Measurements from ENCODE around the gene LRSAM1. TPM values are rescaled to one million over a fixed set of nuclear protein-coding genes. Genes with fewer than 3 reads are reported as not detected.

LRSAM1 gene
- total RNA-seq, 3 donors from 2014 or later, result 11.7 to 21.3 (median 17.9) TPM

- H3K4me3 ChIP-seq, result no peak overlapping the region
- H3K27ac ChIP-seq, result peak overlapping the region; percentile 73 to 92
- DNase-seq (ENCODE audit: low spot score in 2 of 2), result no peak
- intact Hi-C loops (cut with DNase I; ENCODE audit: low total_unique reads), result no loop called here
- H3K9me3 ChIP-seq, result no peaks in the 10 kb centered on the region
- H3K27me3 ChIP-seq, result no peaks in the 10 kb centered on the region
- H3K36me3 ChIP-seq, result no peaks in the 10 kb centered on the region
- peaks cover 14 to 53% of the 10 kb centered on the region in 2 donors for H3K4me1 ChIP-seq
- TF ChIP-seq POLR2A (IDR thresholded peaks at IDR 0.05), result no peak
- no peak for TF ChIP-seq CTCF (IDR thresholded peaks at IDR 0.05)
- no peak for TF ChIP-seq POLR2AphosphoS5 (IDR thresholded peaks at IDR 0.05)
Observed at GRCh38 chr9:127537014-127537413, 85.7 kb downstream of the LRSAM1 start.

- H3K27me3 ChIP-seq, result no peaks in the 10 kb centered on the region
- no peak for TF ChIP-seq POLR2AphosphoS5 (IDR thresholded peaks at IDR 0.05)
- no peak for TF ChIP-seq CTCF (IDR thresholded peaks at IDR 0.05)
- TF ChIP-seq POLR2A (IDR thresholded peaks at IDR 0.05), result no peak
- no peaks in the 10 kb centered on the region for H3K36me3 ChIP-seq
- H3K27ac ChIP-seq, result peak overlapping the region; percentile 49 to 73
- intact Hi-C loops (cut with DNase I; ENCODE audit: low total_unique reads), result no loop called here
- DNase-seq (ENCODE audit: low spot score in 2 of 2), result no peak
- H3K4me1 ChIP-seq, result peaks cover 20 to 60% of the 10 kb centered on the region in 2 donors
- H3K9me3 ChIP-seq, result no peaks in the 10 kb centered on the region
- H3K4me3 ChIP-seq, result no peak overlapping the region
Observed at GRCh38 chr9:127537792-127538191, 86.5 kb downstream of the LRSAM1 start.

GRCh38 chr9:127538849-127539258, 87.5 kb downstream of the LRSAM1 start:
- no peak for DNase-seq (ENCODE audit: low spot score in 2 of 2)
- H3K36me3 ChIP-seq, result no peaks in the 10 kb centered on the region
- peaks cover 20 to 71% of the 10 kb centered on the region in 2 donors for H3K4me1 ChIP-seq
- TF ChIP-seq CTCF (IDR thresholded peaks at IDR 0.05), result no peak
- no peak for TF ChIP-seq POLR2A (IDR thresholded peaks at IDR 0.05)
- TF ChIP-seq POLR2AphosphoS5 (IDR thresholded peaks at IDR 0.05), result no peak
- peak overlapping the region; percentile 88 to 95 for H3K27ac ChIP-seq
- intact Hi-C loops (cut with DNase I; ENCODE audit: low total_unique reads), result no loop called here
- no peak overlapping the region for H3K4me3 ChIP-seq
- H3K9me3 ChIP-seq, result no peaks in the 10 kb centered on the region
- no peaks in the 10 kb centered on the region for H3K27me3 ChIP-seq

- no peak for TF ChIP-seq POLR2A (IDR thresholded peaks at IDR 0.05)
- no peak for TF ChIP-seq POLR2AphosphoS5 (IDR thresholded peaks at IDR 0.05)
- no peak for TF ChIP-seq CTCF (IDR thresholded peaks at IDR 0.05)
- H3K9me3 ChIP-seq, result no peaks in the 10 kb centered on the region
- no peaks in the 10 kb centered on the region for H3K27me3 ChIP-seq
- intact Hi-C loops (cut with DNase I; ENCODE audit: low total_unique reads), result no loop called here
- peak overlapping the region; percentile 88 to 95 for H3K27ac ChIP-seq
- H3K4me1 ChIP-seq, result peaks cover 20 to 76% of the 10 kb centered on the region in 2 donors
- DNase-seq (ENCODE audit: low spot score in 2 of 2), result no peak
- no peaks in the 10 kb centered on the region for H3K36me3 ChIP-seq
- H3K4me3 ChIP-seq, result peak overlapping the region in 1 of 3 donors; percentile 9
Observed at GRCh38 chr9:127539259-127539981, 88.1 kb downstream of the LRSAM1 start.

- peak; percentile 74 to 87 for DNase-seq (ENCODE audit: low spot score in 2 of 2)
- Histone ChIP-seq H3K27ac (peak overlapping the region; percentile 88 to 95), H3K36me3 (no peaks in the 10 kb centered on the region), H3K9me3 (no peaks in the 10 kb centered on the region), H3K4me1 (peaks cover 27 to 76% of the 10 kb centered on the region in 2 donors), H3K27me3 (no peaks in the 10 kb centered on the region), H3K4me3 (no peak overlapping the region)
- TF ChIP-seq POLR2A (IDR thresholded peaks at IDR 0.05) (no peak), POLR2AphosphoS5 (IDR thresholded peaks at IDR 0.05) (peak in 2 of 3 donors; percentile 6 to 70)
- intact Hi-C loops (cut with DNase I; ENCODE audit: low total_unique reads), result no loop called here
Observed at GRCh38 chr9:127539982-127540663, 88.8 kb downstream of the LRSAM1 start.

All from breast epithelium (tissue), 4 donors.